GM19467 (cell line): ENCODE results near the gene SLC7A6OS.
A peak's percentile ranks its signal among the peaks of the same experiment; 100 is the strongest.

Source experiments
- ATAC-seq: cut with Tn5 transposase; IDR thresholded peaks from one replicate; pipeline ENCODE4 v1.9.1; 2021; ENCODE audit warnings: mild to moderate bottlenecking, moderate library complexity; ENCODE audit not compliant: unreplicated experiment

The SLC7A6OS gene

DNA sequence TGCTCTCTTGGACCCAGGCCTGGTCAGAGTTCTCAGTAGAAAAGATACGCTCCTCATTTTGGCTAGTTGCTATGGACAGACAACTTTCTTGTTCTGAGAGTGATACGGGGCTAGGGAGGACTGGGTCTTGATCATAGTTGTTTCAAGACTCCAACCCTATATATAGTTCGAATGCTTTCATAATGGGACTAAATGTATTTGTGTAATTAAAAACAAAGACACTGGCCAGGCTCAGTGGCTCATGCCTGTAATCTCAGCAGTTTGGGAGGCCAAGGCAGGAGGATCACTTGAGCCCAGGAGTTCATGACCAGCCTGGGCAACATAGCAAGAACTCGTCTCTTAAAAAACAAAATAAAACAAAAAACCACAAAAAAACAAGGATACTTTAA, 28.7 kb downstream of the SLC7A6OS start:
- ATAC-seq, result no peak

DNA sequence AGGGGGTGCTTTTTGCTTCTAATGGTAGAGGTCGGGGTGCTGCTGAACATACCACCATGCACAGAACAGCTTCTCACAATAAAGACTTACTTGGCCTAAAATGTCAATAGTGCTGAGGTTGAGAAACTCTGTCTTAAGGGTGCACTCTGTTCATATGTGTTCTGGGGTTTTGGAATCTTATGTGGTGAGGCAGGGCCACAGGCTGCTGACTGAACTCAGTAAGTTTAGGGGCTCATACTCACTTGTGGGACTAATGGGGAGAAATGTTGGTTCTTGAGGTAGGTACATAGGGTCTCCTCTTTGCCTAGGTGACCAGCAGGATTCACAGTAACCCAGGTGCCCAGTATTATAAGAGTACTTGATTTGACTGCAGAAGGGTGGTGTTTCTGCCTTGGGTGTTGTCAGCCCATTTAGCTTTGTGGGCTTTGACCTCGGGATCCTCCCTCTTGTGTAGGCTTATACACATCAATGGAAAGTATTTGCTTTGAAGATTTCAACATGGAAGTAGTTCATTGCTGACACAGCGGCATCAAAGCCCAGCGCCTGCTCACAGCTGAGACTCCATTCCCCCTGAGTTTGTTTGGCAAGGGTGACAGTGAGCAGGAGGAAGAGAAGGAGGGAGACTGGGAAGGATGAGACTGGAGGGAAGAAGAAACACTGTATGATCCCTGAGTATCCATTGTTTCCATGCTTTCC, 29.2 kb downstream of the SLC7A6OS start:
- no peak for ATAC-seq

- ATAC-seq, result no peak
Observed at GRCh38 chr16:68279726-68280558, 30.8 kb downstream of the SLC7A6OS start.

GRCh38 chr16:68276223-68276622, 34.5 kb downstream of the SLC7A6OS start:
- no peak for ATAC-seq

DNA sequence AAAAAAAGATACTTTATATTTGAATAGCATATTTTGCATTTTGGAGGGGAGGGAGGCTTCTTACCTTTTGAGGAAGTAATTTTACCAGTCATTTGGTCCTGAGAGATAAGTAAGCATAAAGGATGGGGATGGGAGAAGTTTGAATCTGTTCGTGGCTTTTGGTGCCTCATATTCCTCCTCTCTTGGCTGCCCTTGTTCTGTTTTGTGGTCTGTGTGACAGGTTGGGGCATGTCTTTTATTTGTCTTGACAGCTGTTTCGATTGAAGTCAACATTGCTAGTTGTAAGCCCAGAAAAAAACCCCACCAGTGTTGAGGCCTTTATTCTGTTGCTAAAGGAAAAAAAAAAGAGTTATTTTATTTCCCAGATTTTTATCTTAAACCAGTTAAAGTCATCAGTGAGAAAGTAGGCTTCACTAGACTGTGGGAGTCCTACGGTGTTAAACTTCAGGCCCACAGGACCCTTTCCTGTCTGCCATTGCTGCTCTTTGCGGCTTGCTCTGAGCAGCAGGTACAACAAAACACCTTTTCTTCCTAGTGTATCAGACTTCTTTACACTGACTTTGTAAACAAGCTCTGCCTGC, 35.0 kb downstream of the SLC7A6OS start:
- peak; percentile 53 for ATAC-seq

- no peak for ATAC-seq
Observed at GRCh38 chr16:68274441-68274840, 36.3 kb downstream of the SLC7A6OS start.

DNA sequence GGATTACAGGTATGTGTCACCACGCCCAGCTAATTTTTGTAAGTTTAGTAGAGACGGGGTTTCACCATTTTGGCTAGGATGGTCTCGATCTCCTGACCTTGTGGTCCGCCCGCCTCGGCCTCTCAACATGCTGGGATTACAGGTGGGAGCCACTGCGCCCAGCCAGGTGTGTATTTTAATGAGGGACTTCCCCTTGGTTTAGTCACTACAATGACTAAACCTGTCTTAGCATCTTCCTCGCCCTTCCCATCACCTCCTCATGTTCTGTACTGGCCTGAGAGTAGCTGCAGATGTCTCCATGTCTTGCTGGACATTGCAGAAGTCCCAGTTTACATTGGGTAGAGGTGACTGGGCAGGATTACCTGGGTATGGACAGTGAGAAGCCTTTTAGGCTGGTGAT, 36.9 kb downstream of the SLC7A6OS start:
- no peak for ATAC-seq

- no peak for ATAC-seq
Observed at GRCh38 chr16:68273459-68273858, 37.3 kb downstream of the SLC7A6OS start.

- ATAC-seq, result no peak
Observed at GRCh38 chr16:68272507-68273209, 38.1 kb downstream of the SLC7A6OS start.

DNA sequence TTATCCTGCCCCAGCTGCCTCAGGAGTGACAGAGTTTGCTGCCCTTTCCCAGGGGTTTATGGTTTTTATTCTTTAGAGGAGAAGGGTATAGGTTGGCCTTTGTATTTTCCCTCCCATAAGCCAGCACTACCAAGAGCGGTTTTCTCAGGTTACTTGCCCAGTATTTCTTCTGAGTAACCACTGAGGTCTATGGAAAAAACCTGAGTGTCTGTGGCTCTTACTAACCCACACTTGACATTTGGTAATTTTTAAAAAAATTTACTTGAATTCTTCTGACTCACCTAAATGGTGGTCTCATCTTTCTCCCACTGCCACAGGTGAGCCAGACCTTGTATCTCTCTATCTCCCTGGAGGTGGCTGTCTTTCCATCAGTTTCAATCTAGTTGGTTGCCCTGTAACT, 40.4 kb downstream of the SLC7A6OS start:
- ATAC-seq, result no peak

DNA sequence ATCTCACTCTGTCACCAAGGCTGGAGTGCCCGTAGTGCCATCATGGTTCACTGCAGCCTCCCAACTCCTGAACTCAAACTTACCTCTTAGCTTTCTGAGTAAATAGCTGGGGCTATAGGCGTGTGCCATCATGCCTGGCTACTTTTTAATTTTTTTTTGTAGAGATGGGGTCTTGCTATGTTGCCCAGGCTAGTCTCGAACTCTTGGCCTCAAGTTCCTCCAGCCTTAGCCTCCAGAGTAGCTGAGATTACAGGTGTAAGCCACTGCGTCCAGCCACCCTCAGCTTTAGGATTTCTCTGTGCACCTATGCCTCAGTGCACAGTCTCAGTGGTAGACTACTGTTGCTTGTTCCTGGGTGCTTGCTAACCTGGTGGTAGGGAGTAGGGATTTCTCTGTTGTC, 41.0 kb downstream of the SLC7A6OS start:
- ATAC-seq, result no peak

- no peak for ATAC-seq
Observed at GRCh38 chr16:68267612-68268405, 42.9 kb downstream of the SLC7A6OS start.

GRCh38 chr16:68265078-68265920, 45.4 kb downstream of the SLC7A6OS start:
- ATAC-seq, result no peak

DNA sequence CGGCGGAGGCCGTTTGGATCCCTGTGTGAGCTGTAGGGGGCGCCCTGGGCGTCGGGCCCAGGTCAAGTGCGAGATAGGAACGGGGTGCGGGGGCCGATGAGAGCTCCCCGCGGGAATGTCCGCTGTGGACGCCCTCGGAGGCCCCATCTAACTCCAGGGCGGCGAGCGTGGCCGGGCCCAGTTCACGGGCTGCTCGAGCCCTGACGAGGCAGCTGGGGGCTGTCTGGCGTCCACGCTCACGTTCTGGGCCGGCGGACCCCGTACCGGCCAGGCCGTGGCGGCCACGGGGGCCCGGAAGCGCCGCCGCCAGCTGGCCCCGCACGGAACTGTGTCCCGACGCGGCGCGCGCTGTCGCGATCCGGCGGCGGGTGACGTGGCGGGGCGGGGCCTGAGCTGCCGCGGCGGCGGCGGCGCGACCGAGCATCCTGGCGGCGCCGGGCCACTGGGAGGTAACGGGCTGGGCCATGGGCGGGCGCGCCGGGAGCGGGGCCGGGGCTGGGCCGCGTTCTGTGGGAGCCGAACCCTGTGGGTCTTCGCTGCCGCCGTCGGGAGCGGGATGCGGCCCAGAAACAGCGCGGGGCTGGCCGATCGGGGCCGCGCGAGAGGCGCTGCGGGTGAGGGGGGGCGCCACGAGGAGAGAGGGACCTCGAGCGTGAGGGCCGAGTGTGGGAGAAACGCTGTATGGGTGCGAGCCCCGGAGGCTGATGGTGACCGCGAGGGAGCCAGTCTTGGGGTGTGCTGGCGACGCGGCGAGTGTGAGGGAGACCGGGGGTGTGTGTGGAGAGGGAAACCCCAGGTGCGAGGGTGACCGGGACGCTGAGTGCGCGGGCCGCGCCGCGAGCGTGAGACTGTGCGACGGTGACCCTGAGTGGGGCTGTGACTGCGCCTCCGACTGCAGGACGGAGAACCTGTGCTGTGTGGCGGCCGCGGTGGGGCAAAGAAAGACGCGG, 46.3 kb downstream of the SLC7A6OS start, which contains the start of gene SLC7A6:
Gene SLC7A6 (plus strand): TSS at position 399 of the 950 bp plus-strand sequence. CDS start 10,201 bp downstream, outside the sequence.
- ATAC-seq, result peak; percentile 65

DNA sequence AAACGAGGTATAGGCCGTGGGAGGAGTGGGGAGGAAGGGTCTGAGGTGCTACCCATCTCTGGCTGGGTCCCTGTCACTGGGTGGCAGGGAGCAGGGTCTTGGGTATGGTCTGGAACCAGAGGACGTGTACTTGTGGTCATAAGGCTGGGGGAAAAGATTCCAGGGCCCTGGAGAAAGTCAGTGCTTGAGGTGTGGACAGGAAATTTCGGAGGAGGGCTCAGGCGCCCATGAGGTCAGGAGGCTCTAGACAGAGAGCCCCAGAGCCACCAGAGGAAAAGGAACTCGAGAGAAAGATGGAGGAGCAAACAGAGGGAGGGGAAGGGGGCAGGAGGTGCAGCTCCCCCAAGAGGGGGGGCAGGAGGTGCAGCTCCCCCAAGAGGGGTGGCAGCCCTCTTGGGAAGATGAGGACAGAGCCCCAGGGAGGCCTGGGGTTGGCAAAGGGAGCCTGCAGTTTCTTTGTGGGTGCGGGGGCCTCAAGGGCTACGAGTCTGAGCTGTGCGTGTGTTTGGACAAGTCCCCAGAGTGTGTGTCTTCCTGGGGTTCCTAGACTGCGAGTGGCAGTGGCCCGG, 47.1 kb downstream of the SLC7A6OS start:
- ATAC-seq, result no peak

DNA sequence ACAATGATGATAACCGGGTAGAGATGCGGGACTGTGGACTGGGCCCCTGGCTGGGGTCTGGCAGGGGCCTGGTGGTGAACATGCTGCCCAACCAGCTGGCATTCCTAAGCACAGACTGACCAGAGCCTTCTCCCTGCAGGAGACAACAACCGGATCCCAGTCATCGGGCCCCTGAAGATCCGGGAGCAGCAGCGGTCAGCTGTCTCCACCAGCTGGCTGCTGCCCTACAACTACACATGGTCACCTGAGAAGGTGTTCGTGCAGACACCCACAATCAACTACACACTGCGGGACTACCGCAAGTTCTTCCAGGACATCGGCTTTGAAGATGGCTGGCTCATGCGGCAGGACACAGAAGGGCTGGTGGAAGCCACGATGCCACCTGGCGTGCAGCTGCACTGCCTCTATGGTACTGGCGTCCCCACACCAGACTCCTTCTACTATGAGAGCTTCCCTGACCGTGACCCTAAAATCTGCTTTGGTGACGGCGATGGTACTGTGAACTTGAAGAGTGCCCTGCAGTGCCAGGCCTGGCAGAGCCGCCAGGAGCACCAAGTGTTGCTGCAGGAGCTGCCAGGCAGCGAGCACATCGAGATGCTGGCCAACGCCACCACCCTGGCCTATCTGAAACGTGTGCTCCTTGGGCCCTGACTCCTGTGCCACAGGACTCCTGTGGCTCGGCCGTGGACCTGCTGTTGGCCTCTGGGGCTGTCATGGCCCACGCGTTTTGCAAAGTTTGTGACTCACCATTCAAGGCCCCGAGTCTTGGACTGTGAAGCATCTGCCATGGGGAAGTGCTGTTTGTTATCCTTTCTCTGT, 51.5 kb downstream of the SLC7A6OS start:
- no peak for ATAC-seq
